ENCODE measurements around the gene DNAJC12.
"Not testable (repeated sequence)": the region's sequence is repeated elsewhere in the genome, so short reads cannot be mapped to it uniquely, and the experiment has no call there.

Gene DNAJC12

DNA sequence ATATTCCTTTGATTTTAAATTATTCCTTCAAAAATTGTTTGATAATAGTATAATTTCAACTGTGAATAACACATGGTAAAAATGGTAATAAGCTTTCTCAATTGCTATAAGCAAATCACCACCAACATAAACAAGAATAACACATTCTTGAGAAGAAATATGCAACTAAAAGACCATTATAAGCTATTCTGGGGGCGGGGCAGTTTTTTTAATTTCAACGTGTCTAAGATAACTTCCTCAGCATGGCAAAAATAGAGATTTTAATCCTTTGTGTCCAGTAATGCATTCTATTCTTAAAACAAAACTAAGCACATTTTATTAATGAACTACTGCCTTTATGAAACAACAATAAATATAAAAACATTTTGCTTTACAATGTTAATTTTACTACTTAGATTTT lies 1.5 kb downstream of the DNAJC12 start:
- no peak overlapping the region for H3K4me2 ChIP-seq (ENCODE audit: low read length)
- H3K9ac ChIP-seq (ENCODE audit: low read depth, low read length): no peak overlapping the region
- H3K4me1 ChIP-seq (ENCODE audit: control insufficient read depth, insufficient read depth, low read length): no peaks in the 10 kb centered on the region
- no peak overlapping the region for H3K4me3 ChIP-seq (ENCODE audit: low read length)
- H3K9me3 ChIP-seq (replicated peaks; ENCODE audit: low read length): no peaks in the 10 kb centered on the region
- H3K27me3 ChIP-seq (ENCODE audit: control insufficient read depth, insufficient read depth, low read length): no peaks in the 10 kb centered on the region
- H3K36me3 ChIP-seq (ENCODE audit: insufficient read depth, low read length): no peaks in the 10 kb centered on the region

GRCh38 chr10:67835541-67836394 lies 2.2 kb downstream of the DNAJC12 start:
- H3K9me3 ChIP-seq (replicated peaks; ENCODE audit: low read length); H3K9ac ChIP-seq (ENCODE audit: low read depth, low read length); H3K4me1 ChIP-seq (ENCODE audit: control insufficient read depth, insufficient read depth, low read length); H3K4me3 ChIP-seq (ENCODE audit: low read length); H3K27me3 ChIP-seq (ENCODE audit: control insufficient read depth, insufficient read depth, low read length); H3K36me3 ChIP-seq (ENCODE audit: insufficient read depth, low read length); H3K4me2 ChIP-seq (ENCODE audit: low read length): not testable (repeated sequence)

GRCh38 chr10:67834375-67834774 lies 3.6 kb downstream of the DNAJC12 start:
- Histone ChIP-seq H3K4me2 (ENCODE audit: low read length) (no peak overlapping the region), H3K4me1 (ENCODE audit: control insufficient read depth, insufficient read depth, low read length) (no peaks in the 10 kb centered on the region), H3K4me3 (ENCODE audit: low read length) (no peak overlapping the region), H3K9ac (ENCODE audit: low read depth, low read length) (no peak overlapping the region), H3K36me3 (ENCODE audit: insufficient read depth, low read length) (no peaks in the 10 kb centered on the region), H3K9me3 (replicated peaks; ENCODE audit: low read length) (no peaks in the 10 kb centered on the region), H3K27me3 (ENCODE audit: control insufficient read depth, insufficient read depth, low read length) (no peaks in the 10 kb centered on the region)

DNA sequence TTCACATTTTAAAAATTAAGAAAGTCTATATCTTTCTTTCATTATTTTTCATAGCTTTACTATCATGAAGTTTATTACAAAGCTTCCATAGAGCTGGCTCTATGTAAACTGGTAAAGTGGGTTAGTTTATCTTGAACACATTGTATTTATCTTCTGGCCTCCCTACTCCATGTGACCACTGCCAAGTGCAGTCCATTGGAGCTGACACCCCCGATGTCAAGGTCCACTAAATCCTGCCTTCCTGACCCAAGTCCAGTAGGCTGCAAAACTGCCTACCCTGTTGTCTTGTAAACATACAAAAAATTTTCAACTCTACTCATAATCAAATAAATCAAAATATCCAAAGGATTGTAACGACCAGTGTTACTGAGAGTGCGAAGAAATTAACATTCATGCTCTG lies 10.2 kb downstream of the DNAJC12 start:
- H3K4me1 ChIP-seq (ENCODE audit: control insufficient read depth, insufficient read depth, low read length): no peaks in the 10 kb centered on the region
- no peaks in the 10 kb centered on the region for H3K36me3 ChIP-seq (ENCODE audit: insufficient read depth, low read length)
- no peaks in the 10 kb centered on the region for H3K9me3 ChIP-seq (replicated peaks; ENCODE audit: low read length)
- H3K27me3 ChIP-seq (ENCODE audit: control insufficient read depth, insufficient read depth, low read length): no peaks in the 10 kb centered on the region
- H3K9ac ChIP-seq (ENCODE audit: low read depth, low read length): no peak overlapping the region
- no peak overlapping the region for H3K4me3 ChIP-seq (ENCODE audit: low read length)
- H3K4me2 ChIP-seq (ENCODE audit: low read length): no peak overlapping the region

DNA sequence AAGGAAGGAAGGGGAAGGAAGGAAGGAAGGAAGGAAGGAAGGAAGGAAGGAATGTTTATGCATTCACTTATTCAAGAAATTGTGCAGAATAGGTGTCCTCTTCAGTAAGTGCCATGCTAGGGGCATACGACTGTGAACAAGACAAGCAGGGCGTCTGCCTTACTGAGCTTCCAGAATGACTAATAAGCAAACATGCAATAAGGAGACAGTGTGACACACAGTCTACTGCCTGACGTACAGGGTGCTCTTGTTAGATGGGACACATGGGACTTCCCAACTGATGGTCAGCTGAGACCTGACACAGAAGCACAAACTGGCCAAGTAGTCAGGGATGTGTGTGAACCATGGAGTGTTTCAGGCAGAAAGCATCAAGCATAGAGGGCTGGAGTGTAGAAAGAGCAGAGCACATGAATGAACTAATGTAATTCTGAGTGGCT lies 18.2 kb downstream of the DNAJC12 start:
- no peaks in the 10 kb centered on the region for H3K27me3 ChIP-seq (ENCODE audit: control insufficient read depth, insufficient read depth, low read length)
- no peaks in the 10 kb centered on the region for H3K4me1 ChIP-seq (ENCODE audit: control insufficient read depth, insufficient read depth, low read length)
- H3K4me2 ChIP-seq (ENCODE audit: low read length): no peak overlapping the region
- H3K9ac ChIP-seq (ENCODE audit: low read depth, low read length): no peak overlapping the region
- H3K9me3 ChIP-seq (replicated peaks; ENCODE audit: low read length): no peaks in the 10 kb centered on the region
- no peaks in the 10 kb centered on the region for H3K36me3 ChIP-seq (ENCODE audit: insufficient read depth, low read length)
- H3K4me3 ChIP-seq (ENCODE audit: low read length): no peak overlapping the region

DNA sequence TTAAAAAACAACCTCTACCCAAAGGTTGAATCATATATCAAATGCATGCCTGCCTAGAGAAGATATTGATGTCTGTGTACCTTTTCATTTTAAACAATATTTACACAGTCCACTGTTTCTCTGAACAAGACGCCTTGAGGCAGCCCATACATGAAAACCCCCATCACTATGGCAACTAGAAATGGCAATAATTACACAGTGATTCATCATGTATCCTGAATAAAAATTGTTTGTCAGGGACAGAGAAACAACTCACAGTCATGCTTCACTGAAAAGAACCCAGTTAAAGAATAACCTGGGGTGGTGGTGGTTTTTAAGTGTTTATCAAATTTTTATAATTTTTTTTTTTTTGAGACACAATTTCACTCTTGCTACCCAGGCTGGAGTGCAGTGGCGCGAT lies 19.7 kb downstream of the DNAJC12 start:
- Histone ChIP-seq H3K4me3 (ENCODE audit: low read length) (no peak overlapping the region), H3K36me3 (ENCODE audit: insufficient read depth, low read length) (no peaks in the 10 kb centered on the region), H3K4me2 (ENCODE audit: low read length) (no peak overlapping the region), H3K27me3 (ENCODE audit: control insufficient read depth, insufficient read depth, low read length) (no peaks in the 10 kb centered on the region), H3K9me3 (replicated peaks; ENCODE audit: low read length) (no peaks in the 10 kb centered on the region), H3K4me1 (ENCODE audit: control insufficient read depth, insufficient read depth, low read length) (no peaks in the 10 kb centered on the region), H3K9ac (ENCODE audit: low read depth, low read length) (no peak overlapping the region)

GRCh38 chr10:67816719-67817118 lies 21.3 kb downstream of the DNAJC12 start:
- Histone ChIP-seq H3K36me3 (ENCODE audit: insufficient read depth, low read length) (no peaks in the 10 kb centered on the region), H3K4me1 (ENCODE audit: control insufficient read depth, insufficient read depth, low read length) (no peaks in the 10 kb centered on the region), H3K9me3 (replicated peaks; ENCODE audit: low read length) (no peaks in the 10 kb centered on the region), H3K27me3 (ENCODE audit: control insufficient read depth, insufficient read depth, low read length) (no peaks in the 10 kb centered on the region), H3K9ac (ENCODE audit: low read depth, low read length) (no peak overlapping the region), H3K4me2 (ENCODE audit: low read length) (no peak overlapping the region), H3K4me3 (ENCODE audit: low read length) (no peak overlapping the region)

DNA sequence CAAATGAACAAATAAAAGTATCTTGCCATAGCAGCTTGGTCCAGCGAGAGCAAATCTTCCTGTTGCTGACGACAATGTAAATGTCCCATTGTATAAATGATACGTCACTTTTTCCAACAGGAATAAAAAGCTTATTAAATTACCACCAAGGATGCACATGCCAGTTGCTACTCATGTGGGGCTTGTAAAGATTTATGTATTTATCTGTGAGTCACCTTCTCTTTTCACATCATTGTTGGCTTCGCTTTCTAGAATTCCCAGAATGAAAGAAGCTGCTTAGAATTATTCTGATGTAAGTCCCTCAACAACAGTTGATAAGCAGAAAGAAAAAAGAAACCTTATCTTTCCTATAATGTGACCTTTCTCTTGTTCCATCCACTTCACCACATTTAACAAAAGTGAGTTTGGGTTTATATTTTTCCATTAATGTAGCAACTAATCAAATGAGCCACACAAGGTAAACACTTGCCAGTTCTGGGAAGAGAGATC lies 22.4 kb downstream of the DNAJC12 start:
- no peaks in the 10 kb centered on the region for H3K36me3 ChIP-seq (ENCODE audit: insufficient read depth, low read length)

GRCh38 chr10:67812007-67812406 lies 26.0 kb downstream of the DNAJC12 start:
- H3K4me2 ChIP-seq (ENCODE audit: low read length): no peak overlapping the region
- H3K27me3 ChIP-seq (ENCODE audit: control insufficient read depth, insufficient read depth, low read length): peaks cover 3% of the 10 kb centered on the region
- H3K9ac ChIP-seq (ENCODE audit: low read depth, low read length): no peak overlapping the region
- no peak overlapping the region for H3K4me3 ChIP-seq (ENCODE audit: low read length)
- no peaks in the 10 kb centered on the region for H3K36me3 ChIP-seq (ENCODE audit: insufficient read depth, low read length)
- H3K9me3 ChIP-seq (replicated peaks; ENCODE audit: low read length): no peaks in the 10 kb centered on the region
- no peaks in the 10 kb centered on the region for H3K4me1 ChIP-seq (ENCODE audit: control insufficient read depth, insufficient read depth, low read length)

More for the DNA sequence above, 22.4 kb downstream of the DNAJC12 start:
- H3K9me3 ChIP-seq (replicated peaks; ENCODE audit: low read length): no peaks in the 10 kb centered on the region
- H3K4me1 ChIP-seq (ENCODE audit: control insufficient read depth, insufficient read depth, low read length): no peaks in the 10 kb centered on the region
- no peak overlapping the region for H3K4me2 ChIP-seq (ENCODE audit: low read length)
- no peaks in the 10 kb centered on the region for H3K27me3 ChIP-seq (ENCODE audit: control insufficient read depth, insufficient read depth, low read length)
- H3K4me3 ChIP-seq (ENCODE audit: low read length): no peak overlapping the region
- no peak overlapping the region for H3K9ac ChIP-seq (ENCODE audit: low read depth, low read length)

DNA sequence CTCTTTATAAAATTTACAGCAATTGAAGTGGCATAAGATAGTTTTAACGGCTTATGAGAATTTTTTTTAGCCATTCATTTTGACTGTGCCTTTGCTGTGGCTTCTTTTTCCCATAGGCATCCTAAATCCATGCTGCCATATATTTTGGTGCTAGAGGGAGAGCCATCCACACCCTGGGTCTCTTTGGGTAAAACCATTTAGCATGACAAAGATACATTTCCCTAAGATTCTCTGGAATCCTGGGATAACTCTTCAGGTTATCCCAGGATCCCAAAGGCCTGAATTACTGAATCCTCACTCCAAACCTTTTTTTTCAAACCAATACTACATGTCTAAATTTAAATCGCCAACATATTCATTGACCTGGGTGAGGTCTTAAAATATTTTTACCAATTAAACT lies 28.9 kb downstream of the DNAJC12 start:
- Histone ChIP-seq H3K27me3 (ENCODE audit: control insufficient read depth, insufficient read depth, low read length) (peaks cover 3% of the 10 kb centered on the region), H3K4me1 (ENCODE audit: control insufficient read depth, insufficient read depth, low read length) (no peaks in the 10 kb centered on the region), H3K9ac (ENCODE audit: low read depth, low read length) (no peak overlapping the region), H3K4me3 (ENCODE audit: low read length) (no peak overlapping the region), H3K4me2 (ENCODE audit: low read length) (no peak overlapping the region), H3K9me3 (replicated peaks; ENCODE audit: low read length) (no peaks in the 10 kb centered on the region), H3K36me3 (ENCODE audit: insufficient read depth, low read length) (no peaks in the 10 kb centered on the region)

- Histone ChIP-seq H3K36me3 (ENCODE audit: insufficient read depth, low read length) (no peaks in the 10 kb centered on the region), H3K9ac (ENCODE audit: low read depth, low read length) (no peak overlapping the region), H3K9me3 (replicated peaks; ENCODE audit: low read length) (no peaks in the 10 kb centered on the region), H3K4me3 (ENCODE audit: low read length) (no peak overlapping the region), H3K27me3 (ENCODE audit: control insufficient read depth, insufficient read depth, low read length) (peaks cover 3% of the 10 kb centered on the region), H3K4me2 (ENCODE audit: low read length) (no peak overlapping the region), H3K4me1 (ENCODE audit: control insufficient read depth, insufficient read depth, low read length) (no peaks in the 10 kb centered on the region)
These were observed 29.3 kb downstream of the DNAJC12 start for GRCh38 chr10:67808704-67809103.

DNA sequence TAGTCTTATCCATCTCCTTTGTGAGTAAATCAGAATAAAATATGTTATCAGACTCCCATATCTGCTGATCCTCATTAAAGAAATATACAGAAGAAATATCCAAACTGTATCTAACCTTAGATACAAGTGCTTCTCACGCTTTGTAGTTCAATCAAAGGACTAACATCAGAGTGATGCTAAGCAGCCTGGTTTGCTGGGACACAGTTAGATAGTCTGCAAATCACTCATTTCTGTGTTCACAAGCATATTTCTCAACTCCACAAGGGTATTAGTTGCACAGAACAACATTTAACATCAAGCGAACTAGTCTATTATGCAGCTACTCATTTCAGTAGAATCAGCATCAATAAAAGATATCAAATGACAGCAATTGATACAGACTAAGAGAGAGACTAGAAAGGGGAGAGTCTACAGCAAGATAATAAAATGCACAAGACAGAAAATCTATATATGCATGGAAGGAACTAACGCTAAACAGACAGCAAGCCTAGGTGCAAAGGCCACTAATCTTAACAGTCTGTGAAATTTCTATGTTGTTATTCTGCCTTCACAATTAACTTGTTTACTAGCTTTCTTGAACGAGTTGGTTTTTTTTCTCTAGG lies 30.0 kb downstream of the DNAJC12 start:
- Histone ChIP-seq H3K4me1 (ENCODE audit: control insufficient read depth, insufficient read depth, low read length) (no peaks in the 10 kb centered on the region), H3K27me3 (ENCODE audit: control insufficient read depth, insufficient read depth, low read length) (peaks cover 3% of the 10 kb centered on the region), H3K4me3 (ENCODE audit: low read length) (no peak overlapping the region), H3K36me3 (ENCODE audit: insufficient read depth, low read length) (no peaks in the 10 kb centered on the region), H3K9ac (ENCODE audit: low read depth, low read length) (no peak overlapping the region), H3K4me2 (ENCODE audit: low read length) (no peak overlapping the region), H3K9me3 (replicated peaks; ENCODE audit: low read length) (no peaks in the 10 kb centered on the region)
